GM04504 (cell line): ENCODE results near the gene ALAS1.

Experiments used
- DNase-seq: peaks from one replicate; pipeline ENCODE4 v3.0.0-alpha.2; 2012; ENCODE audit warnings: low read depth

Gene ALAS1

GRCh38 chr3:52198643-52199608 lies 966 bp downstream of the ALAS1 start:
- DNase-seq, result no peak

- no peak for DNase-seq
Measured at GRCh38 chr3:52200981-52201679, 3.2 kb downstream of the ALAS1 start.

- DNase-seq, result no peak
Measured at GRCh38 chr3:52202384-52203077, 4.6 kb downstream of the ALAS1 start.

GRCh38 chr3:52203701-52204100 lies 5.7 kb downstream of the ALAS1 start:
- DNase-seq, result no peak

GRCh38 chr3:52204337-52205073 lies 6.5 kb downstream of the ALAS1 start:
- DNase-seq, result no peak

- DNase-seq, result no peak
Measured at GRCh38 chr3:52205727-52206372, 7.9 kb downstream of the ALAS1 start.

GRCh38 chr3:52208556-52208955 lies 10.6 kb downstream of the ALAS1 start:
- DNase-seq, result no peak

GRCh38 chr3:52210037-52210436 lies 12.1 kb downstream of the ALAS1 start:
- DNase-seq, result no peak

- DNase-seq, result no peak
Measured at GRCh38 chr3:52210550-52211046, 12.6 kb downstream of the ALAS1 start.

- DNase-seq, result no peak
Measured at GRCh38 chr3:52211268-52211891, 13.4 kb downstream of the ALAS1 start.

GRCh38 chr3:52213005-52213404 lies 15.0 kb downstream of the ALAS1 start:
- DNase-seq, result no peak

- no peak for DNase-seq
Measured at GRCh38 chr3:52213901-52214300, 15.9 kb downstream of the ALAS1 start.

GRCh38 chr3:52215351-52215750 lies 17.4 kb downstream of the ALAS1 start:
- no peak for DNase-seq

GRCh38 chr3:52216585-52217408 lies 18.8 kb downstream of the ALAS1 start:
- no peak for DNase-seq

- no peak for DNase-seq
Measured at GRCh38 chr3:52217409-52217805, 19.4 kb downstream of the ALAS1 start.

GRCh38 chr3:52218026-52218425 lies 20.1 kb downstream of the ALAS1 start:
- DNase-seq, result no peak

- DNase-seq, result no peak
Measured at GRCh38 chr3:52218454-52218853, 20.5 kb downstream of the ALAS1 start.

GRCh38 chr3:52218937-52219650 lies 21.1 kb downstream of the ALAS1 start:
- no peak for DNase-seq

GRCh38 chr3:52220380-52221026 lies 22.5 kb downstream of the ALAS1 start:
- no peak for DNase-seq
